ENCODE measurements around the gene PDE10A. TPM values are rescaled to one million over a fixed set of nuclear protein-coding genes. Genes with fewer than 3 reads are reported as not detected.

PDE10A gene
- total RNA-seq, 1 donor, result 12.7 TPM

- peak; percentile 72 for DNase-seq (ENCODE audit: low read depth)
- peak overlapping the region; percentile 75 for H3K4me3 ChIP-seq (ENCODE audit: low read depth, low read length)
- TF ChIP-seq CTCF (IDR thresholded peaks at IDR 0.05; ENCODE audit: insufficient read depth, low read length), result no peak
Measured at GRCh38 chr6:165663377-165663735, 315 bp upstream of the PDE10A start.

GRCh38 chr6:165662041-165662748 lies 846 bp downstream of the PDE10A start:
- peak; percentile 21 for DNase-seq (ENCODE audit: low read depth)
- peak overlapping the region; percentile 75 for H3K4me3 ChIP-seq (ENCODE audit: low read depth, low read length)
- no peak for TF ChIP-seq CTCF (IDR thresholded peaks at IDR 0.05; ENCODE audit: insufficient read depth, low read length)

- no peak for DNase-seq (ENCODE audit: low read depth)
- peak overlapping the region; percentile 75 for H3K4me3 ChIP-seq (ENCODE audit: low read depth, low read length)
- no peak for TF ChIP-seq CTCF (IDR thresholded peaks at IDR 0.05; ENCODE audit: insufficient read depth, low read length)
Measured at GRCh38 chr6:165661664-165662025, 1.4 kb downstream of the PDE10A start.

GRCh38 chr6:165660857-165661663 lies 2.0 kb downstream of the PDE10A start:
- peak; percentile 26 for DNase-seq (ENCODE audit: low read depth)
- TF ChIP-seq CTCF (IDR thresholded peaks at IDR 0.05; ENCODE audit: insufficient read depth, low read length), result no peak
- peak overlapping the region; percentile 75 for H3K4me3 ChIP-seq (ENCODE audit: low read depth, low read length)

GRCh38 chr6:165659945-165660856 lies 2.8 kb downstream of the PDE10A start:
- no peak for TF ChIP-seq CTCF (IDR thresholded peaks at IDR 0.05; ENCODE audit: insufficient read depth, low read length)
- DNase-seq (ENCODE audit: low read depth), result peak; percentile 23
- H3K4me3 ChIP-seq (ENCODE audit: low read depth, low read length), result peak overlapping the region; percentile 75

- H3K4me3 ChIP-seq (ENCODE audit: low read depth, low read length), result no peak overlapping the region
- DNase-seq (ENCODE audit: low read depth), result no peak
- TF ChIP-seq CTCF (IDR thresholded peaks at IDR 0.05; ENCODE audit: insufficient read depth, low read length), result no peak
Measured at GRCh38 chr6:165658395-165659058, 4.5 kb downstream of the PDE10A start.

Measured in fibroblast of the aortic adventitia (primary cell).